Measurements from ENCODE around the gene FGFBP3.
"Not testable (repeated sequence)": the region's sequence is repeated elsewhere in the genome, so short reads cannot be mapped to it uniquely, and the experiment has no call there.

Gene FGFBP3

GRCh38 chr10:91901784-91902677 lies 7.3 kb downstream of the FGFBP3 start:
- peak; percentile 31 to 77 (median 47) for DNase-seq (ENCODE audit: low read depth in 3 of 3)

GRCh38 chr10:91897421-91897820 lies 11.9 kb downstream of the FGFBP3 start:
- DNase-seq (ENCODE audit: low read depth in 3 of 3) = no peak

DNA sequence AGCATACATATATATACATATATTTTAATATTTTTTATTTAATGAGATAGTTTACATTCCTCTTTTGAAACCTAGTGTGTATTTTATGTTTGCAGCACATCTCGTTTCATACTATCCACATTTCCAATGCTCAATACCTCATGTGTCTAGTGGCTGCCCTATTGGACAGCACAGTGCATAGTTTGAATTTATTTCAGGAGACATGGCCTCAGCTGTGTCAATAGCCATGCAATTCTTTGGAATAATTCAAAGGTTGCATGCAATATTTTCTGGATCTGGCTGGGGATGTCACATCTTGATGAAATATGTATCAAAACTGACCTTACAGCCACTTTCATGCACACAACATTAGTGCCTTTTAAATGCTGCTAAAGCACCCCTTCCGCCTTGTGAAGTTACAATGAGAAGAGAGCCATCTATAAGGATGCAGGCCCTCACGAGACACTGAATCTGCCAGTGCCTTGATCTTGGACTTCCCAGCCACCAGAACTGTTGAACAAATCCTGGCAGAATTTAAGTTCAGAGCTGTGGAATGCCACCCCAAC lies 13.0 kb downstream of the FGFBP3 start:
- no peak for DNase-seq (ENCODE audit: low read depth in 3 of 3)

DNA sequence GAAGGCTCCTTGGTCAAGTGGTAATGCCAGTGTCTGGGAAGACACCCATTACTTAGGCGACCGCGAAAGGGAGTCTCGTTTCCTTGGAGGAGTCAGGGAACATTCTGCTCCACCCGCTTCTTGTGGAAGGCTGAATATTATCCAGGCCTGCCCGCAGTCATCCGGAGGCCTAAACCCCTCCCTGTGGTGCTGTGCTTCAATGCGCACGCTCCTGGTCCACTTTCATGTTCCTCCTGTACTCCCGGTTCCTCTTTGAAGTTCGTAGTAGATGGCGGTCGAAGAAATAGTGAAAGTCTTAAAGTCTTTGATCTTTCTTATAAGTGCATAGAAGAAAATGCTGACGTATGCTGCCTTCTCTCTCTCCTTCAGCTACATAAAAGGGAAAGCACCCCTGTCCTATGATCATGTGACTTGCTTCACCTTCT lies 15.0 kb downstream of the FGFBP3 start:
- not testable (repeated sequence) for DNase-seq (ENCODE audit: low read depth in 3 of 3)

DNA sequence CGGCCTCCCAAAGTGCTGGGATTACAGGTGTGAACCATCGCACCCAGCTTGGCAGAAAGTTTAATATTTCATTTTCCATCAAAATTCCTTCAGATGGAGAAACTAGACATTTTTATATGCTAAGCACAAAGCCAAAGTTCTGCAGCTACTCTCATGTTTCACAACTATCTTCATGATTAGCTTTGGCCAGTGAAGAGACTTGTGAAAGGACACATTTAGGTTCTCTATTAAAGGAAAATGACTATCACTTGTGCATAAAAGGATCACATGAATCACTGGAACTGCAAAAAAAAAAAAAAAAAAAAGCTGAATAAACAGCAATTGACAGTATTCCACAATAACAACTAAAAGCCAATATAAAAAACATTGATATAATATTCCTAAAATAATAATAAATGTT lies 16.2 kb downstream of the FGFBP3 start:
- DNase-seq (ENCODE audit: low read depth in 3 of 3) = no peak

- no peak for DNase-seq (ENCODE audit: low read depth in 3 of 3)
Measured at GRCh38 chr10:91891125-91892001, 17.9 kb downstream of the FGFBP3 start.

GRCh38 chr10:91887272-91888076 lies 21.8 kb downstream of the FGFBP3 start:
- peak in 1 of 3 donors; percentile 20 for DNase-seq (ENCODE audit: low read depth in 3 of 3)

- DNase-seq (ENCODE audit: low read depth in 3 of 3) = no peak
Measured at GRCh38 chr10:91886954-91887271, 22.4 kb downstream of the FGFBP3 start.

GRCh38 chr10:91885362-91886079 lies 23.8 kb downstream of the FGFBP3 start:
- DNase-seq (ENCODE audit: low read depth in 3 of 3) = no peak

GRCh38 chr10:91884536-91884935 lies 24.8 kb downstream of the FGFBP3 start:
- DNase-seq (ENCODE audit: low read depth in 3 of 3) = no peak

DNA sequence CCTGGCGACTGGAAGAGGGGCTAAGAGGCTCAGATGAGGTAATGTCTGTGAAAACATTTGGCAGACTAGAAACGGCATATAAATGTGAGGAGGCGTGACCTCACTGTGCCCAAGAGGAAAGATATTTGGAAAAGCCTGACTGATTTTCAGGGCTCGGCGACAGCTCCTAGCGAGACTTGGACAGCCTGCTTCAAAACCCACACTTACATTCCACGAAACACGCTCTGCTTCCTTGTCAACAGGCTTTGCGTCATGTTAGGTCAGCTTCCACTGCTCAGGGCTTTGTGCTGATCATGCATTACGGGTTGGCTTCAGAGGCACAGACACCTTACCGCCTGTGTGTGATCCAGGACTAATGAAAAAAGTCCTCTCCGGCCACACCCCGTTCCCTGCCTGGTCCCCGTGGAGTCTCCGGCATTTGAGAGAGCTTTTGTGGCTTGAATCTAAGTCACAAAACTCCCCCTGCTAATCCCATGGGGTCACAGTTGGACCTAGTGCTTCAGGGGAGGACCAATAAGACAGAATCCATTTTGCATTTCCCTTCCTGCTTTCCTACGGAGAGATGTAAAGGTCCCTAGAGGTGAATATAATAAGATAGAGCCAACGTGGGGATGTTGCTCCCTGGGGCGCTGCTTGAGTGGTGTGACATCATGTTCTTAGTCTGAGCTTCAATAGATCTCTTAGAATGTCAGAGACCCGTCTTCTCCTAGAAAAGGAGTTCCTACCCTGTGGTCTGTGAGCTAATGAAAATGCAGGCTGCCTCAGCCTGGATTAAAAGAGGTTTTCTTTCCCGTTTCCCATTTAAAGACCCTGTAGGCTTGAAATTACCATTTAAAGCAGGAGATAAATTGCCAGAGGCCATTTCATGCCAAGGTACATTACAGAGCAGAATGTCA lies 25.5 kb downstream of the FGFBP3 start:
- no peak for DNase-seq (ENCODE audit: low read depth in 3 of 3)

- DNase-seq (ENCODE audit: low read depth in 3 of 3) = no peak
Measured at GRCh38 chr10:91880310-91880709, 29.0 kb downstream of the FGFBP3 start.

DNA sequence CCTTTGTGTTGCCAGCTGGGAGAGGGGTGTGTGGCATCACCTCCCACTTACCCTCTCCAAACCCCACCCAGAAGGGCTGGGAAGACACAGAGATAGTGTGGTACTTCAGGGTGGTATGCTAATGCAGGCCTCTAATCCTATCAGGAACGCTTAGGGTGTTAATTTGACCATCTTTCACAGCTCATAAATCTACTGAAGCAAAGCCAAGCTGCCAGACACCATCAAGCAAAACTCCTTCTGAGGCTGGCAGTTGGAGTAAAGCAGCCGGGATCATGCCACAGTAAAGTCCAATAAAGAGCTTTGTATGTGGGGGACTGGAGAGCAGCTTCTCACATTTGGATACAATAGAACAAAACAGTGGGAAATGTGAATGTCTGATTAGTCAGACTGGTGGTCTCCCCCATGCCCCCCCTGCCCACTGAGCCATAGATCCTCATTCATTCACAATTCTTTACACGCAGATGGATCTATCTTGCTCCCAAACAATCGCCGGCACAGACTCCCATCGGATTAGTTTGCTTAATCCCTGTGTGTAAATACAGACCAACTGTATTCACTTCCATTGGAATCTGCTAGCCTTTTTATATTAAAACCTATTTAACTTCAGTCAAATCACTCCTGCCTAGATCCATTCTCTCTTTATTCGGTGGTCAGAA lies 29.6 kb downstream of the FGFBP3 start:
- DNase-seq (ENCODE audit: low read depth in 3 of 3) = no peak

- DNase-seq (ENCODE audit: low read depth in 3 of 3) = no peak
Measured at GRCh38 chr10:91875779-91876178, 33.5 kb downstream of the FGFBP3 start.

DNA sequence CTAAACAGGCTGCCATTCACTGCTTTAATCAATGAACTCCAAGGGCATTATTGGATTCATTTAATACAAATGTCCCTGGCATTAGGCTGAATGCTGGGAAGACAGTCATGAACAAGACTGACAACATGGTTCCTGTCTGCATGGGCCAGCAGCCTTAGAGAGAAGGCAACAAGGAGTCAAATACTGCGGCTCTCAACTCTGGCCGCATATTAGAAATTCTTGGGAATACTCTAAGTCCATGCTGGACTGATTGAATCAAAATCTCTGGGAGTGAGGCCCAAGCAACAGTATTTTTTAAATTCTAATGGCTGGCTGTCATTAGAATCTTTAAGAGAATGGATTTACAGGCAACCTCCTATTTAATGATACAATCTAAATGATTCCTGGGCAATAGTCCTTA lies 34.1 kb downstream of the FGFBP3 start:
- no peak for DNase-seq (ENCODE audit: low read depth in 3 of 3)

DNA sequence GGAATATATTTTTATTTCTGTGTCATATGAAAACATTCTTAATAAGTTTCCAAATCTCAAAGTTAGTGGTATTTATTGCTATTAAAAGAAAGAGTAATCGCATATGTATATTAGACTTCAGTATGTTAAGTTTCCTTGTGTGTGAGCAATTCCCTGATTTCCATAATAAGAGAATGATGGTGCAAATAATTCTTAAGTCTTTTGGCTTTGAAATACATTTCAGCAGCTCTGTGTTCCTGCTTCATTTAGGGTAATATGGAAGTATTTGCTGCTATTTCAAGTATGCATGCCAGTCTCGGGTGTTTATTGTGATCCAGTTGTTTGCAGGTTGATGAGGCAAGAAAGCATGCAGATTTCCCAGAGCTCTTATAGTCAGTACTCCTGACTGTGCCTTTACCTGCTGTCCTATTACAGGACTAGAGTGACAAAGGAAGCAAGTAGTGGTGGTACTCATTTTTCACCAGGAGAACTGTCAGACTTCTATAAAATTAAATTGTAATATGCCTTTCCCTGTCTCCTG lies 43.7 kb downstream of the FGFBP3 start:
- DNase-seq (ENCODE audit: low read depth in 3 of 3) = no peak

GRCh38 chr10:91864744-91865143 lies 44.5 kb downstream of the FGFBP3 start:
- no peak for DNase-seq (ENCODE audit: low read depth in 3 of 3)

- DNase-seq (ENCODE audit: low read depth in 3 of 3) = no peak
Measured at GRCh38 chr10:91864099-91864498, 45.2 kb downstream of the FGFBP3 start.

- DNase-seq (ENCODE audit: low read depth in 3 of 3) = no peak
Measured at GRCh38 chr10:91860885-91861284, 48.4 kb downstream of the FGFBP3 start.

All from stimulated activated CD4-positive, alpha-beta T cell treated with anti-CD3 and anti-CD28 coated beads, TNF-alpha, amount 100 ng/mL, for 48 hours (primary cell).